C4-2B (cell line): ENCODE measurements around the gene FUOM.

Source experiments
- ZFX ChIP-seq: fragments of 450-650 bp; IDR thresholded peaks from 2 replicates; pipeline ENCODE4 v1.6.1; 2017
- TF ChIP-seq, protein P1 (sequence below): fragments of 450-650 bp; conservative IDR thresholded peaks from 2 replicates; pipeline ENCODE4 v1.5.1; 2017; ENCODE audit warnings: mild to moderate bottlenecking

- TF ChIP-seq, protein P1, sequence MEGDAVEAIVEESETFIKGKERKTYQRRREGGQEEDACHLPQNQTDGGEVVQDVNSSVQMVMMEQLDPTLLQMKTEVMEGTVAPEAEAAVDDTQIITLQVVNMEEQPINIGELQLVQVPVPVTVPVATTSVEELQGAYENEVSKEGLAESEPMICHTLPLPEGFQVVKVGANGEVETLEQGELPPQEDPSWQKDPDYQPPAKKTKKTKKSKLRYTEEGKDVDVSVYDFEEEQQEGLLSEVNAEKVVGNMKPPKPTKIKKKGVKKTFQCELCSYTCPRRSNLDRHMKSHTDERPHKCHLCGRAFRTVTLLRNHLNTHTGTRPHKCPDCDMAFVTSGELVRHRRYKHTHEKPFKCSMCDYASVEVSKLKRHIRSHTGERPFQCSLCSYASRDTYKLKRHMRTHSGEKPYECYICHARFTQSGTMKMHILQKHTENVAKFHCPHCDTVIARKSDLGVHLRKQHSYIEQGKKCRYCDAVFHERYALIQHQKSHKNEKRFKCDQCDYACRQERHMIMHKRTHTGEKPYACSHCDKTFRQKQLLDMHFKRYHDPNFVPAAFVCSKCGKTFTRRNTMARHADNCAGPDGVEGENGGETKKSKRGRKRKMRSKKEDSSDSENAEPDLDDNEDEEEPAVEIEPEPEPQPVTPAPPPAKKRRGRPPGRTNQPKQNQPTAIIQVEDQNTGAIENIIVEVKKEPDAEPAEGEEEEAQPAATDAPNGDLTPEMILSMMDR, result no peak
- TF ChIP-seq ZFX, result no peak
These were observed 12.4 kb upstream of the FUOM start for GRCh38 chr10:133370030-133370786.
